BLaER1 treated with 17β-estradiol and CSF1 and Interleukin-3, amounts not matched to agents 10 nM and 100 nM (cell line): ENCODE measurements around the gene LYPLA2.

Experiments used
- H3K27ac ChIP-seq, 11 experiments: shearing (Covaris generic); formaldehyde crosslinking; 2 replicates each; pipeline ENCODE4 v1.8.1; 2022
- H3K27me3 ChIP-seq, 11 experiments: shearing (Covaris generic); formaldehyde crosslinking; 2 replicates each; pipeline ENCODE4 v1.8.1; 2022
- H3K36me3 ChIP-seq, 11 experiments: shearing (Covaris generic); formaldehyde crosslinking; 2 replicates each; pipeline ENCODE4 v1.8.1; 2022
- H3K4me1 ChIP-seq, 10 experiments: shearing (Covaris generic); formaldehyde crosslinking; 2 replicates each; pipeline ENCODE4 v1.8.1; 2022
- H3K4me2 ChIP-seq, 11 experiments: shearing (Covaris generic); formaldehyde crosslinking; 2 replicates each; pipeline ENCODE4 v1.8.1; 2022
- H3K4me3 ChIP-seq, 10 experiments: shearing (Covaris generic); formaldehyde crosslinking; 2 replicates each; pipeline ENCODE4 v1.8.1; 2022
- H3K9ac ChIP-seq, 11 experiments: shearing (Covaris generic); formaldehyde crosslinking; 2 replicates each; pipeline ENCODE4 v1.8.1; 2022
- H3K9me3 ChIP-seq, 11 experiments: shearing (Covaris generic); formaldehyde crosslinking; replicated peaks in 1 of 11; 2 replicates each; pipeline ENCODE4 v1.8.1; 2022
- H4K20me1 ChIP-seq, 11 experiments: shearing (Covaris generic); formaldehyde crosslinking; 2 replicates each; pipeline ENCODE4 v1.8.1; 2022
- Cebpa-rat ChIP-seq, 11 experiments: shearing (Covaris generic); IDR thresholded peaks; 2 replicates each; pipeline ENCODE4 v1.8.1; 2022

The LYPLA2 gene

DNA sequence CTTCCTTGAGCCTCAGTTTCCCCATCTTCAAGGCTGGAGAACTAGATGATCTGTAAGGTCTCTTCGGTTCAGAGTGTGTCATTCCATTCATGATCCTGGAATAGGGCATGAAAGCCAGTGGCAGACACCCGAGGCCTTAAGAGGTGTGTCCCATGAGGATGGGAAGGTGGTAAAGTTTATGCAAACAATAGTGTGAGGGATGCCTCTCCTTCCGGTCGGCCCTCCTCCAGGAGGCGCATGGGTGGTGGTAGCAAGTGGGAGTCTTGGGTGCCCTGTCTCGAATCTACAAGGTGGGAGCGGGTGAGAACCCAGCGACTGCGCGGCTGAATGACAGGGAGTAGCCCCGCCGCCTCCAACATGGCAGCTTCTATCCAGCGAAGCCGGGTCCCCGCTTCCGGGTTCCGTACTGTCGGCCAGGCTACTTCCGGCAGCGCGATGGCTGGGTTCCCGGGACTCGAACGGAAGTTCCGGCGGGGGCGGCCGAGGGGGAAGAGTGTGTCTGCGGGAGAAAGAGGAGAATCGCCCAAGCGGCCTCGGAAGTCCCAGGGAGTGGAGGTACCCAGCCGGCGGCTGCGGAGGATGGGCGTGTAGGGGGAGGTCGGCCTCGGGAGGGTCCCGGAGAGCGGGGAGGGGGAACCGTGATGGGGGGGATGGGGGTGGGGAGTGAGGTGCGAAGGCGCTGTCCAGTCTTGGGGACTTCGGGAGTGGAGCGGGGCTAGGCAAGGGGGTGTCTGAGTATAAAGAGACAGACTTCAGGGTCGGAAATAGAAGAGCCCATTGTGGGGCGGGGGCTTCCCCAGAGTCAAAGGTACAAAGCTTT is at the start of gene LYPLA2:
LYPLA2 (plus strand) TSS at position 450 of the 820 bp plus-strand sequence. CDS start 1,538 bp downstream, outside the sequence.
- Histone ChIP-seq H3K9me3 (no peaks in the 10 kb centered on the region), H3K9ac (peak within 1 kb of the TSS; percentile 79 to 91 (median 86)), H3K27me3 (no peaks in the 10 kb centered on the region), H3K36me3 (peaks cover 52 to 63% (median 60%) of the 10 kb centered on the region in 11 experiments), H3K4me3 (peak within 1 kb of the TSS; percentile 77 to 95 (median 92)), H3K4me2 (peak within 1 kb of the TSS; percentile 81 to 99 (median 92)), H3K27ac (peak within 1 kb of the TSS; percentile 30 to 82 (median 76)), H4K20me1 (peaks cover 0 to 37% (median 15%) of the 10 kb centered on the region in 11 experiments; a peak in 16 of 22 replicates), H3K4me1 (peaks cover 23 to 54% (median 31%) of the 10 kb centered on the region in 10 experiments)
- no peak for TF ChIP-seq Cebpa-rat (IDR thresholded peaks at IDR 0.05)

GRCh38 chr1:23741609-23742008 is 49.3 kb upstream of the LYPLA2 start:
- Histone ChIP-seq H3K36me3 (peaks cover 8 to 16% (median 9%) of the 10 kb centered on the region in 11 experiments; a peak in 20 of 22 replicates), H3K4me1 (peaks cover 21 to 30% (median 28%) of the 10 kb centered on the region in 10 experiments), H3K9me3 (no peaks in the 10 kb centered on the region), H4K20me1 (peaks cover 25 to 41% (median 32%) of the 10 kb centered on the region in 11 experiments), H3K4me3 (no peak overlapping the region), H3K27me3 (no peaks in the 10 kb centered on the region), H3K27ac (no peak overlapping the region), H3K9ac (no peak overlapping the region), H3K4me2 (no peak overlapping the region)
- TF ChIP-seq Cebpa-rat (IDR thresholded peaks at IDR 0.05) = no peak

DNA sequence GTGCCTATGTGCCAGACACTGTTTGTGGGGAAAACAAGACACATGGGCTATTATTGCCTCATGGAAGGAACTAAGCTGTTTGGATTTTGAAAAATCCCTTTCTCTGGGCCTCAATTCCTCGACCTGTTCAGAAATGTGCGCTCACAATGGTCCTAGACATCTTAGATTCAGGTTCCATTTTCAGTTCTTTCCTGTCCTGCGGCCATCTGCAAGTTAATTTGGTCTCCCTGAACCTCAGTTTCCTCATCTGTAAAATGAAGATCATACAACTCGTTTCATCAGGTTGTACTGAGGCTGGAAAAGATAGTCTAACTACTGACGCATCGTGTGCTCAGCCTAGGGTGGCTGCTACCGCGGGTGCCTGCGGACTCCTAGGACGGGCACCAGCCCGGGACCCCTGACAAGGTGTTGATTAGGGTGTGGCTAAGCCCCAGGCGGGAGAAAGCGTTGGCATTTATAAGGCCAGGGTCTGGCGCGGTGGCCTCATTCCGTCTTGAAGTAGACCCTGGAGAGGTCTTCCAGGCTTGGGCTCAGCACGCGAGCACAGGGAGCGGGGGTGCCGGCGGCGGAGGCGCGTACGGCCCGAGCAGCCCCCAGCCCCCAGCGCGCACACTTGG is 48.2 kb upstream of the LYPLA2 start:
- Histone ChIP-seq H3K4me3 (peak overlapping the region; percentile 90 to 99 (median 97)), H3K27ac (peak overlapping the region; percentile 90 to 96 (median 93)), H3K9me3 (no peaks in the 10 kb centered on the region), H3K4me1 (peaks cover 25 to 41% (median 38%) of the 10 kb centered on the region in 10 experiments), H3K9ac (peak overlapping the region; percentile 86 to 98 (median 94)), H3K36me3 (peaks cover 15 to 24% (median 20%) of the 10 kb centered on the region in 11 experiments; a peak in 21 of 22 replicates), H3K27me3 (no peaks in the 10 kb centered on the region), H3K4me2 (peak overlapping the region; percentile 81 to 98 (median 92)), H4K20me1 (peaks cover 37 to 49% (median 43%) of the 10 kb centered on the region in 11 experiments)
- TF ChIP-seq Cebpa-rat (IDR thresholded peaks at IDR 0.05) = no peak

- TF ChIP-seq Cebpa-rat (IDR thresholded peaks at IDR 0.05) = no peak
- Histone ChIP-seq H3K27ac (peak within 1 kb of the TSS; percentile 90 to 96 (median 93)), H3K4me2 (peak within 1 kb of the TSS; percentile 83 to 98 (median 92)), H3K9me3 (no peaks in the 10 kb centered on the region), H3K4me3 (peak within 1 kb of the TSS; percentile 90 to 99 (median 97)), H3K36me3 (peaks cover 15 to 32% (median 22%) of the 10 kb centered on the region in 11 experiments; a peak in 21 of 22 replicates), H4K20me1 (peaks cover 45 to 52% (median 51%) of the 10 kb centered on the region in 11 experiments), H3K4me1 (peaks cover 25 to 48% (median 40%) of the 10 kb centered on the region in 10 experiments), H3K27me3 (no peaks in the 10 kb centered on the region), H3K9ac (peak within 1 kb of the TSS; percentile 86 to 98 (median 94))
Measured at GRCh38 chr1:23743287-23744152, 47.4 kb upstream of the LYPLA2 start, which contains the start of gene ELOA. Gene ELOA, plus strand, starts transcription at chr1:23743471. Its CDS starts 33 bp downstream, at chr1:23743504.

DNA sequence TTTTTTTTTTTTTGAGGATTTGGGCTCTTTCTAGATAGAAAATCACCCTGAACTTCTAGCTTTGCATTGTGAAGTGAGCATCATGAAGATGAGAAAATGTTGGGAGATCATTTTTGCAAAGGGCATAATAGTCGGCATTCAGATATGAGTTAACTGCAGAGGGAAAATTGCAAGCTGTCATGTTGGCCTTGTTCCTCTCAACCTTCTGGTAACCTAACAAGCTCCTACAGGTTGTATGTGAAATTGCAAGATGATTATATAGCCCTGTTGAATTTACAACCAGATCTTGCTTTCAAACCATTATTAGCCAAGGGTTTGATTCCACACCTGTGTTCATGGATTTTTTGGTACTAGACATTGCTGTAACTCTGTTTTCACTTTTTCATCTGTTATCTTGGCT is 45.4 kb upstream of the LYPLA2 start:
- Histone ChIP-seq H4K20me1 (peaks cover 59 to 72% (median 67%) of the 10 kb centered on the region in 11 experiments), H3K36me3 (peaks cover 33 to 52% (median 39%) of the 10 kb centered on the region in 11 experiments), H3K27me3 (no peaks in the 10 kb centered on the region), H3K4me1 (peaks cover 25 to 51% (median 40%) of the 10 kb centered on the region in 10 experiments), H3K4me2 (peak overlapping the region; percentile 83 to 97 (median 92)), H3K4me3 (peak overlapping the region in 7 of 10 experiments; percentile 96 to 99 (median 97); a peak in 5 of 20 replicates), H3K9ac (peak overlapping the region in 1 of 11 experiments; percentile 94; a peak in 3 of 22 replicates), H3K27ac (0 out of 22 replicates have a peak overlapping the region, but pooled peaks of 1 of the 11 experiments have one; percentile 93), H3K9me3 (no peaks in the 10 kb centered on the region)
- no peak for TF ChIP-seq Cebpa-rat (IDR thresholded peaks at IDR 0.05)

DNA sequence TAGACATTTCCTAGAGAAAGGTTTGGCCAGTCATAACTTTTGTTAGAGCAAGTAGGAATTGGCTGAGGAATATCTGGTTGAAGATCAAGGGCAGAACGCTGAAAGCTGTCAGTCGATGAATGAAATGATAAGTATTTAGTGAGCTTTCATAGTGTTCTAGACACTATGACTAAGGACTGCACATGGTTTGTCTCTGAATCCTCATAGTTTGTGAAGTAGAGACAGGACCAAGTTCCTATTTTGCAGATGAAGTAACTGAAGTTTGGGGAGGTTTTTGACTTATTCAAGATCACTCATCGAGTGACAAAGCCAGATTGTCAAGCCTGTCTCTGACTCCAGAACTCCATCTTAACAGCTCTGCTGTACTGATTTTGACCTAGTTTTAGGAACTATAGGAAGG is 42.9 kb upstream of the LYPLA2 start:
- H3K4me3 ChIP-seq = no peak overlapping the region
- no peaks in the 10 kb centered on the region for H3K9me3 ChIP-seq
- H3K9ac ChIP-seq = peak overlapping the region in 2 of 11 experiments; percentile 23 to 25; a peak in 2 of 22 replicates
- TF ChIP-seq Cebpa-rat (IDR thresholded peaks at IDR 0.05) = no peak
- H3K36me3 ChIP-seq = peaks cover 58 to 77% (median 64%) of the 10 kb centered on the region in 11 experiments
- H4K20me1 ChIP-seq = peaks cover 76 to 97% (median 91%) of the 10 kb centered on the region in 11 experiments
- H3K4me1 ChIP-seq = peaks cover 16 to 43% (median 31%) of the 10 kb centered on the region in 10 experiments
- peak overlapping the region in 3 of 11 experiments; percentile 3 to 24 (median 10); a peak in 5 of 22 replicates for H3K4me2 ChIP-seq
- H3K27me3 ChIP-seq = no peaks in the 10 kb centered on the region
- H3K27ac ChIP-seq = no peak overlapping the region

DNA sequence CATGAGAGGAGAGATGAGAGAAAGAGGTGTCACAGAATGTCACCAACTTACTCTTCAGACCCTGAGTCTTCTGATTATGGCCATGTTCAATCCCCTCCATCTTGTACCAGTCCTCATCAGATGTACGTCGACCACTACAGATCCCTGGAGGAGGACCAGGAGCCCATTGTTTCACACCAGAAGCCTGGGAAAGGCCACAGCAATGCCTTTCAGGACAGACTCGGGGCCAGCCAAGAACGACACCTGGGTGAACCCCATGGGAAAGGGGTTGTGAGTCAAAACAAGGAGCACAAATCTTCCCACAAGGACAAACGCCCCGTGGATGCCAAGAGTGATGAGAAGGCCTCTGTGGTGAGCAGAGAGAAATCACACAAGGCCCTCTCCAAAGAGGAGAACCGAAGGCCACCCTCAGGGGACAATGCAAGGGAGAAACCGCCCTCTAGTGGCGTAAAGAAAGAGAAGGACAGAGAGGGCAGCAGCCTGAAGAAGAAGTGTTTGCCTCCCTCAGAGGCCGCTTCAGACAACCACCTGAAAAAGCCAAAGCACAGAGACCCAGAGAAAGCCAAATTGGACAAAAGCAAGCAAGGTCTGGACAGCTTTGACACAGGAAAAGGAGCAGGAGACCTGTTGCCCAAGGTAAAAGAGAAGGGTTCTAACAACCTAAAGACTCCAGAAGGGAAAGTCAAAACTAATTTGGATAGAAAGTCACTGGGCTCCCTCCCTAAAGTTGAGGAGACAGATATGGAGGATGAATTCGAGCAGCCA is 39.7 kb upstream of the LYPLA2 start:
- H3K27me3 ChIP-seq = no peaks in the 10 kb centered on the region
- peaks cover 63 to 100% (median 90%) of the 10 kb centered on the region in 11 experiments for H4K20me1 ChIP-seq
- no peak for TF ChIP-seq Cebpa-rat (IDR thresholded peaks at IDR 0.05)
- H3K36me3 ChIP-seq = peaks cover 84 to 100% (median 90%) of the 10 kb centered on the region in 11 experiments
- H3K4me3 ChIP-seq = no peak overlapping the region
- H3K9ac ChIP-seq = peak overlapping the region in 5 of 11 experiments; percentile 18 to 56 (median 24); a peak in 8 of 22 replicates
- H3K4me2 ChIP-seq = no peak overlapping the region
- no peaks in the 10 kb centered on the region for H3K9me3 ChIP-seq
- peaks cover 0 to 27% (median 16%) of the 10 kb centered on the region in 10 experiments; a peak in 15 of 20 replicates for H3K4me1 ChIP-seq
- H3K27ac ChIP-seq = 0 out of 22 replicates have a peak overlapping the region, but pooled peaks of 1 of the 11 experiments have one; percentile 5
